HEK293 (cell line): ENCODE measurements around the gene BAD.

Source experiments
- CTCF ChIA-PET: fragments of 350-600 bp; formaldehyde crosslinking; extraction: SDS; loops from one replicate; lab custom pipeline; 2021; ENCODE audit warnings: antibody characterized with exemption; lab: Yijun Ruan, JAX
- POLR2A ChIA-PET: fragments of 300-600 bp; formaldehyde crosslinking; extraction: SDS; loops from one replicate; lab custom pipeline; 2020; ENCODE audit warnings: antibody characterized with exemption, inconsistent platforms; lab: Yijun Ruan, JAX
- H3K27ac ChIP-seq: fragments of 200-500 bp; sonication (Bioruptor generic); 2 replicates; pipeline ENCODE4 v1.5.1; 2014; ENCODE audit warnings: low read depth, low read length, control low read depth, inconsistent platforms; ENCODE audit errors: extremely low read depth
- H3K36me3 ChIP-seq, 2 experiments: fragments of 200-500 bp in 1 of 2; sonication (Bioruptor generic) in 1 of 2; 1 replicate in 1 of 2; 2 replicates in 1 of 2; pipeline ENCODE4 v1.5.1; 2014 to 2017; ENCODE audit warnings: inconsistent platforms in 2 of 2, low read length in 2 of 2; ENCODE audit not compliant: control insufficient read depth in 2 of 2, insufficient read depth in 1 of 2
- H3K4me1 ChIP-seq: fragments of 200-500 bp; sonication (Bioruptor generic); 2 replicates; pipeline ENCODE4 v1.5.1; 2014; ENCODE audit warnings: mild to moderate bottlenecking, low read length, inconsistent platforms; ENCODE audit not compliant: control insufficient read depth, insufficient read depth
- H3K4me3 ChIP-seq: 2 replicates; pipeline ENCODE4 v1.5.1; 2011; ENCODE audit warnings: low read depth, mild to moderate bottlenecking, control low read depth, low read length, moderate library complexity
- H3K9me3 ChIP-seq: fragments of 200-500 bp; sonication (Bioruptor generic); 2 replicates; pipeline ENCODE4 v1.5.1; 2014; ENCODE audit warnings: low read depth, low read length, inconsistent platforms; ENCODE audit not compliant: control insufficient read depth, insufficient read depth
- ZNF121 ChIP-seq: fragments of 450-650 bp; formaldehyde crosslinking; IDR thresholded peaks from 2 replicates; pipeline ENCODE4 v1.5.1; 2016; ENCODE audit warnings: missing biosample characterization, missing genetic modification characterization
- ZNF335 ChIP-seq: fragments of 450-650 bp; formaldehyde crosslinking; conservative IDR thresholded peaks from 2 replicates; pipeline ENCODE4 v1.5.1; 2016; ENCODE audit warnings: missing biosample characterization, missing genetic modification characterization
- ZNF341 ChIP-seq: fragments of 450-650 bp; formaldehyde crosslinking; IDR thresholded peaks from 2 replicates; pipeline ENCODE4; 2016; ENCODE audit warnings: low read depth, missing biosample characterization, missing genetic modification characterization
- ZNF354C ChIP-seq: fragments of 450-650 bp; formaldehyde crosslinking; IDR thresholded peaks from 2 replicates; pipeline ENCODE4 v1.5.1; 2016; ENCODE audit warnings: missing biosample characterization, missing genetic modification characterization, low read depth, borderline replicate concordance
- ZNF37A ChIP-seq: fragments of 450-650 bp; IDR thresholded peaks from 2 replicates; pipeline ENCODE4 v1.5.1; 2018; ENCODE audit warnings: missing biosample characterization, missing genetic modification characterization
- TF ChIP-seq, protein P1 (sequence below): fragments of 450-650 bp; formaldehyde crosslinking; IDR thresholded peaks from 2 replicates; pipeline ENCODE4 v1.5.1; 2016; ENCODE audit warnings: missing biosample characterization, missing genetic modification characterization
- TF ChIP-seq, protein P2 (sequence below): fragments of 450-650 bp; formaldehyde crosslinking; IDR thresholded peaks from 2 replicates; pipeline ENCODE4 v1.5.1; 2016; ENCODE audit warnings: missing biosample characterization, missing genetic modification characterization
- TF ChIP-seq, protein P3 (sequence below): fragments of 450-650 bp; formaldehyde crosslinking; conservative IDR thresholded peaks from 2 replicates; pipeline ENCODE4 v1.5.1; 2016; ENCODE audit warnings: low read depth, missing biosample characterization, missing genetic modification characterization
- TF ChIP-seq, protein P4 (sequence below): fragments of 450-650 bp; formaldehyde crosslinking; IDR thresholded peaks from 2 replicates; pipeline ENCODE4 v1.5.1; 2017; ENCODE audit warnings: missing biosample characterization, missing genetic modification characterization

BAD gene

DNA sequence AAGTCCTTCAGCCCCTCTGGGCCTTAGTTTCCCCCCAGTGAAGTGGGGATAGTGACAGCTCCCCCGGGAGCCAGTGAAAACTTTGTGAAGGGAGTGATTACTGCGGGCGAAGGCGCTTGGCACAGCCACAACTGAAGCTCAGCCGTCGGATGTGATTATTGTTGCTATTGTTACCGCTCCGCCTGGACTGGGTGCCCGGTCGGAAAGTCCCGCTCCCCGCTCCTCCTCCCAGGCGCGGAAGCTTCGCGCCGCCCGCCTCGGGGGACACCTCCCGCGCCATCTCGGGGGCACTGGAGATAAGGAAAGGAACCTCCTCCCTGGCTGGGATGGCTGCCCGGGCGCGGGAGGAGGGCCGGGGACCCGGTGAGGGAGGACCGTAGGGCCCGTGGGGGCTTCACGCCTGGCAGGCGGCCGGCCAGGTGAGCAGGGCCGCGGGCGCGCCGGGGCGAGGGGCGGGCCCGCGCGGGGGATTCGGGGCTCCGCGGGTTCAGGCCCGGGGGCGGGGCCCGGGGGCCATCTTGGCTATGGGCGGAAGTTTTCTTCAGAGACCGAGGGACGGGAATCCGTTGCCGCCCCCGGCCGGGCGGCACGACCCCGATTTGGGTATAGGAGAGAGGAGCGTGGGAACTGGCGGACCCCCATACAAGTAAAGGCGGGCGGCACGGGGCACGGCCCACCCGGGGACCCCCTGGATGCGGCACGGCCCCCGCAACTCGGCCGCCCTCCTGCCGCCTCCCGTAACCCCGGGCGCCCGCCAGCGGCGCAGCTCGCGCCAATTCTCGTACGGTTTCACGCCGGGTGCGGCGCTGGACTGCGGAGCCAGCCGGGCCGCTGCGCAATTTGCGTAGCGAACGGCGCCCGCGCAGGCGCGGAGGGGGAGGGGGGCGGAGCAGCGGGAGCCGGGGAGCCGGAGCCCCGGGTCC lies 758 bp upstream of the BAD start, which contains the start of gene GPR137 (continued):
- TF ChIP-seq ZNF37A: peak; percentile 85
- TF ChIP-seq, protein P1, sequence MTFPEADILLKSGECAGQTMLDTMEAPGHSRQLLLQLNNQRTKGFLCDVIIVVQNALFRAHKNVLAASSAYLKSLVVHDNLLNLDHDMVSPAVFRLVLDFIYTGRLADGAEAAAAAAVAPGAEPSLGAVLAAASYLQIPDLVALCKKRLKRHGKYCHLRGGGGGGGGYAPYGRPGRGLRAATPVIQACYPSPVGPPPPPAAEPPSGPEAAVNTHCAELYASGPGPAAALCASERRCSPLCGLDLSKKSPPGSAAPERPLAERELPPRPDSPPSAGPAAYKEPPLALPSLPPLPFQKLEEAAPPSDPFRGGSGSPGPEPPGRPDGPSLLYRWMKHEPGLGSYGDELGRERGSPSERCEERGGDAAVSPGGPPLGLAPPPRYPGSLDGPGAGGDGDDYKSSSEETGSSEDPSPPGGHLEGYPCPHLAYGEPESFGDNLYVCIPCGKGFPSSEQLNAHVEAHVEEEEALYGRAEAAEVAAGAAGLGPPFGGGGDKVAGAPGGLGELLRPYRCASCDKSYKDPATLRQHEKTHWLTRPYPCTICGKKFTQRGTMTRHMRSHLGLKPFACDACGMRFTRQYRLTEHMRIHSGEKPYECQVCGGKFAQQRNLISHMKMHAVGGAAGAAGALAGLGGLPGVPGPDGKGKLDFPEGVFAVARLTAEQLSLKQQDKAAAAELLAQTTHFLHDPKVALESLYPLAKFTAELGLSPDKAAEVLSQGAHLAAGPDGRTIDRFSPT: peak; percentile 82
- TF ChIP-seq, protein P2, sequence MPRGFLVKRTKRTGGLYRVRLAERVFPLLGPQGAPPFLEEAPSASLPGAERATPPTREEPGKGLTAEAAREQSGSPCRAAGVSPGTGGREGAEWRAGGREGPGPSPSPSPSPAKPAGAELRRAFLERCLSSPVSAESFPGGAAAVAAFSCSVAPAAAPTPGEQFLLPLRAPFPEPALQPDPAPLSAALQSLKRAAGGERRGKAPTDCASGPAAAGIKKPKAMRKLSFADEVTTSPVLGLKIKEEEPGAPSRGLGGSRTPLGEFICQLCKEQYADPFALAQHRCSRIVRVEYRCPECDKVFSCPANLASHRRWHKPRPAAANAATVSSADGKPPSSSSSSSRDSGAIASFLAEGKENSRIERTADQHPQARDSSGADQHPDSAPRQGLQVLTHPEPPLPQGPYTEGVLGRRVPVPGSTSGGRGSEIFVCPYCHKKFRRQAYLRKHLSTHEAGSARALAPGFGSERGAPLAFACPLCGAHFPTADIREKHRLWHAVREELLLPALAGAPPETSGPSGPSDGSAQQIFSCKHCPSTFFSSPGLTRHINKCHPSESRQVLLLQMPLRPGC (tag by site-specific recombination): 0 out of 2 replicates have a peak, but pooled peaks have one; percentile 26
- TF ChIP-seq, protein P3, sequence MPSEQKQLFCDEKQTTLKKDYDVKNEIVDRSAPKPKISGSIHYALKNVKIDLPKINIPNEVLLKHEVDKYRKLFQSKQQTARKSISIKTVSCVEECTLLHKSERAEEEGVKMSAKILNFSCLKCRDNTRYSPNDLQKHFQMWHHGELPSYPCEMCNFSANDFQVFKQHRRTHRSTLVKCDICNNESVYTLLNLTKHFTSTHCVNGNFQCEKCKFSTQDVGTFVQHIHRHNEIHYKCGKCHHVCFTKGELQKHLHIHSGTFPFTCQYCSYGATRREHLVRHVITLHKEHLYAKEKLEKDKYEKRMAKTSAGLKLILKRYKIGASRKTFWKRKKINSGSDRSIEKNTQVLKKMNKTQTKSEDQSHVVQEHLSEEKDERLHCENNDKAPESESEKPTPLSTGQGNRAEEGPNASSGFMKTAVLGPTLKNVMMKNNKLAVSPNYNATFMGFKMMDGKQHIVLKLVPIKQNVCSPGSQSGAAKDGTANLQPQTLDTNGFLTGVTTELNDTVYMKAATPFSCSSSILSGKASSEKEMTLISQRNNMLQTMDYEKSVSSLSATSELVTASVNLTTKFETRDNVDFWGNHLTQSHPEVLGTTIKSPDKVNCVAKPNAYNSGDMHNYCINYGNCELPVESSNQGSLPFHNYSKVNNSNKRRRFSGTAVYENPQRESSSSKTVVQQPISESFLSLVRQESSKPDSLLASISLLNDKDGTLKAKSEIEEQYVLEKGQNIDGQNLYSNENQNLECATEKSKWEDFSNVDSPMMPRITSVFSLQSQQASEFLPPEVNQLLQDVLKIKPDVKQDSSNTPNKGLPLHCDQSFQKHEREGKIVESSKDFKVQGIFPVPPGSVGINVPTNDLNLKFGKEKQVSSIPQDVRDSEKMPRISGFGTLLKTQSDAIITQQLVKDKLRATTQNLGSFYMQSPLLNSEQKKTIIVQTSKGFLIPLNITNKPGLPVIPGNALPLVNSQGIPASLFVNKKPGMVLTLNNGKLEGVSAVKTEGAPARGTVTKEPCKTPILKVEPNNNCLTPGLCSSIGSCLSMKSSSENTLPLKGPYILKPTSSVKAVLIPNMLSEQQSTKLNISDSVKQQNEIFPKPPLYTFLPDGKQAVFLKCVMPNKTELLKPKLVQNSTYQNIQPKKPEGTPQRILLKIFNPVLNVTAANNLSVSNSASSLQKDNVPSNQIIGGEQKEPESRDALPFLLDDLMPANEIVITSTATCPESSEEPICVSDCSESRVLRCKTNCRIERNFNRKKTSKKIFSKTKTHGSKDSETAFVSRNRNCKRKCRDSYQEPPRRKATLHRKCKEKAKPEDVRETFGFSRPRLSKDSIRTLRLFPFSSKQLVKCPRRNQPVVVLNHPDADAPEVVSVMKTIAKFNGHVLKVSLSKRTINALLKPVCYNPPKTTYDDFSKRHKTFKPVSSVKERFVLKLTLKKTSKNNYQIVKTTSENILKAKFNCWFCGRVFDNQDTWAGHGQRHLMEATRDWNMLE (tag by site-specific recombination): no peak
- TF ChIP-seq ZNF335: peak; percentile 11
- TF ChIP-seq ZNF341: peak; percentile 80
- TF ChIP-seq, protein P4, sequence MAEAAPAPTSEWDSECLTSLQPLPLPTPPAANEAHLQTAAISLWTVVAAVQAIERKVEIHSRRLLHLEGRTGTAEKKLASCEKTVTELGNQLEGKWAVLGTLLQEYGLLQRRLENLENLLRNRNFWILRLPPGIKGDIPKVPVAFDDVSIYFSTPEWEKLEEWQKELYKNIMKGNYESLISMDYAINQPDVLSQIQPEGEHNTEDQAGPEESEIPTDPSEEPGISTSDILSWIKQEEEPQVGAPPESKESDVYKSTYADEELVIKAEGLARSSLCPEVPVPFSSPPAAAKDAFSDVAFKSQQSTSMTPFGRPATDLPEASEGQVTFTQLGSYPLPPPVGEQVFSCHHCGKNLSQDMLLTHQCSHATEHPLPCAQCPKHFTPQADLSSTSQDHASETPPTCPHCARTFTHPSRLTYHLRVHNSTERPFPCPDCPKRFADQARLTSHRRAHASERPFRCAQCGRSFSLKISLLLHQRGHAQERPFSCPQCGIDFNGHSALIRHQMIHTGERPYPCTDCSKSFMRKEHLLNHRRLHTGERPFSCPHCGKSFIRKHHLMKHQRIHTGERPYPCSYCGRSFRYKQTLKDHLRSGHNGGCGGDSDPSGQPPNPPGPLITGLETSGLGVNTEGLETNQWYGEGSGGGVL (tag by site-specific recombination): 0 out of 2 replicates have a peak, but pooled peaks have one; percentile 30

DNA sequence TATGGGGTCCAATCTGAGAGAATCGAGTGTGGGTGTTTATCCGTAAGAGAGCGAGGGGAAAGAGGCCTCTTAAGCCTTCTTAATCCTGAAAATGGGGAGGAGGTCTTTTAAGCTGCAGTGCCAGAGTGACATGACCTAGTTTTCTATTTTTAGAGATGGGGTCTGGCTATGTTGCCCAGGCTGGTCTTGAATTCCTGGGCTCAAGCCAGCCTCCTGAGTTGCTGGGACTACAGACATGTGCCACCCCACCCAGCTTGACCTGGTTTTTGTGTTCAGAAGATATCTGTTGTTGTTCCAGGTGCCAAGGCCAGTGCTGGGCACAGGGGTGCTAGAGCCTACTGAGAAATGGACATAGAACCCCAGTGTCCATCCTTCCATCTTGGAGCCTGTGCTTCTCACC lies 1.4 kb downstream of the BAD start:
- peaks cover 9 to 49% of the 10 kb centered on the region in 2 experiments; a peak in 2 of 3 replicates for H3K36me3 ChIP-seq
- POLR2A ChIA-PET: interaction anchor here (0.9 to 3.5 kb wide), 3 partner anchors 13 to 34 kb away, joined by 3 to 41 read pairs (median 3); partner anchors contain the start of genes ESRRA and TRMT112
- CTCF ChIA-PET: interaction anchor here (0.7 to 2.0 kb wide), 6 partner anchors 12 to 166 kb away, joined by 3 to 9 read pairs (median 4); partner anchors contain the start of gene ESRRA

More for the DNA sequence above, 1.4 kb downstream of the BAD start:
- H3K27ac ChIP-seq: no peak overlapping the region
- TF ChIP-seq ZNF121 (tag by site-specific recombination): peak; percentile 89
- TF ChIP-seq ZNF354C (tag by site-specific recombination): no peak
- H3K4me1 ChIP-seq: no peaks in the 10 kb centered on the region; the same call in 1 of the 2 replicates
- H3K4me3 ChIP-seq: no peak overlapping the region
- H3K9me3 ChIP-seq: no peaks in the 10 kb centered on the region
